Colonic mucosa (tissue), 4 donors: ENCODE measurements around the gene BCAS1. TPM values are rescaled to one million over a fixed set of nuclear protein-coding genes. Genes with fewer than 3 reads are reported as not detected.

Experiments
- DNase-seq: peaks from one replicate; pipeline ENCODE4 v3.0.0-alpha.2; 2020
- H3K27ac ChIP-seq: fragments of 200-600 bp; one replicate; pipeline ENCODE4 v1.8.0; 2021
- H3K27me3 ChIP-seq: fragments of 200-600 bp; one replicate; pipeline ENCODE4 v1.8.0; 2021
- H3K36me3 ChIP-seq: fragments of 200-600 bp; one replicate; pipeline ENCODE4 v1.8.0; 2021
- H3K4me1 ChIP-seq: fragments of 200-600 bp; one replicate; pipeline ENCODE4 v1.8.0; 2021; ENCODE audit warnings: mild to moderate bottlenecking
- H3K4me3 ChIP-seq: fragments of 200-600 bp; one replicate; pipeline ENCODE4 v1.8.0; 2021
- H3K9ac ChIP-seq, 2 donors: one replicate each; pipeline ENCODE4 v1.7.0; 2013; ENCODE audit warnings: control low read depth in 2 of 2, low read depth in 2 of 2, low read length in 2 of 2
- H3K9me3 ChIP-seq: fragments of 200-600 bp; one replicate; pipeline ENCODE4 v1.8.0; 2021
- CTCF ChIP-seq: fragments of 200-600 bp; IDR thresholded peaks from one replicate; pipeline ENCODE4 v1.8.0; 2022; ENCODE audit warnings: antibody characterized with exemption, mild to moderate bottlenecking
- intact Hi-C: fragments of 100-400 bp; cut with DNase I; formaldehyde crosslinking; loops from one replicate; pipeline ENCODE4 v1.14.1; 2022
- total RNA-seq, 2 donors: library from RNA; stranded (reverse); fragmentation: NEBNext Ultra II Directional in 1 of 2; extraction: Animal tissue kit (Norgen Biotek cat#: 25700) in 1 of 2; gene quantifications; one replicate each; pipeline ENCODE4 v1.2.1, GENCODE V29; 2021
- donor health status: healthy.
- donor health status: DM: no; HTN: no; CAD: no.
- donor health status: DM: no; HTN: no; CAD: no.

The BCAS1 gene
- total RNA-seq, 2 donors from 2014 or later, result 67.9 to 154 TPM

- H3K27ac ChIP-seq, result no peak overlapping the region
- no peaks in the 10 kb centered on the region for H3K36me3 ChIP-seq
- no peak overlapping the region for H3K4me3 ChIP-seq
- intact Hi-C loops, result no loop called here
- H3K27me3 ChIP-seq, result no peaks in the 10 kb centered on the region
- TF ChIP-seq CTCF, result no peak
- H3K9me3 ChIP-seq, result no peaks in the 10 kb centered on the region
- no peaks in the 10 kb centered on the region for H3K4me1 ChIP-seq
- no peak overlapping the region for H3K9ac ChIP-seq
- no peak for DNase-seq
Measured at GRCh38 chr20:54094268-54094580, 23.8 kb upstream of the BCAS1 start.

- no peaks in the 10 kb centered on the region for H3K9me3 ChIP-seq
- H3K4me3 ChIP-seq, result no peak overlapping the region
- no peaks in the 10 kb centered on the region for H3K27me3 ChIP-seq
- no peak for TF ChIP-seq CTCF
- no peaks in the 10 kb centered on the region for H3K4me1 ChIP-seq
- H3K27ac ChIP-seq, result no peak overlapping the region
- H3K36me3 ChIP-seq, result no peaks in the 10 kb centered on the region
- DNase-seq, result no peak
- intact Hi-C loops, result no loop called here
- no peak overlapping the region for H3K9ac ChIP-seq
Measured at GRCh38 chr20:54093423-54094267, 23.3 kb upstream of the BCAS1 start.

- H3K4me3 ChIP-seq, result no peak overlapping the region
- no peak for DNase-seq
- no peak overlapping the region for H3K9ac ChIP-seq
- TF ChIP-seq CTCF, result no peak
- intact Hi-C loops, result no loop called here
- H3K27me3 ChIP-seq, result no peaks in the 10 kb centered on the region
- H3K27ac ChIP-seq, result no peak overlapping the region
- no peaks in the 10 kb centered on the region for H3K36me3 ChIP-seq
- no peaks in the 10 kb centered on the region for H3K4me1 ChIP-seq
- no peaks in the 10 kb centered on the region for H3K9me3 ChIP-seq
Measured at GRCh38 chr20:54092021-54092420, 21.6 kb upstream of the BCAS1 start.

- no peaks in the 10 kb centered on the region for H3K4me1 ChIP-seq
Measured at GRCh38 chr20:54091120-54091480, 20.7 kb upstream of the BCAS1 start.

GRCh38 chr20:54090230-54091119 lies 20.1 kb upstream of the BCAS1 start:
- H3K27ac ChIP-seq, result no peak overlapping the region
- no peak for DNase-seq
- H3K9ac ChIP-seq, result no peak overlapping the region
- no peaks in the 10 kb centered on the region for H3K27me3 ChIP-seq
- H3K36me3 ChIP-seq, result no peaks in the 10 kb centered on the region
- TF ChIP-seq CTCF, result no peak
- intact Hi-C loops, result no loop called here
- H3K4me3 ChIP-seq, result no peak overlapping the region
- no peaks in the 10 kb centered on the region for H3K4me1 ChIP-seq
- H3K9me3 ChIP-seq, result no peaks in the 10 kb centered on the region

More at GRCh38 chr20:54091120-54091480, 20.7 kb upstream of the BCAS1 start:
- no peak for DNase-seq
- no peak for TF ChIP-seq CTCF
- intact Hi-C loops, result no loop called here
- H3K27ac ChIP-seq, result no peak overlapping the region
- H3K4me3 ChIP-seq, result no peak overlapping the region
- no peaks in the 10 kb centered on the region for H3K9me3 ChIP-seq
- no peak overlapping the region for H3K9ac ChIP-seq
- no peaks in the 10 kb centered on the region for H3K27me3 ChIP-seq
- H3K36me3 ChIP-seq, result no peaks in the 10 kb centered on the region
